ENCODE results near the gene CLCNKB. TPM values are rescaled to one million over a fixed set of nuclear protein-coding genes. Genes with fewer than 3 reads are reported as not detected.
"Not testable (repeated sequence)": the region's sequence is repeated elsewhere in the genome, so short reads cannot be mapped to it uniquely, and the experiment has no call there.

The CLCNKB gene
- not detected in 2 replicates for total RNA-seq

GRCh38 chr1:16043521-16043920, at the start of gene CLCNKB:
TSS of gene CLCNKB (plus strand) at chr1:16043782. CDS start at chr1:16044493, 711 bp downstream.
- intact Hi-C loops (cut with micrococcal nuclease): no loop called here
- no peaks in the 10 kb centered on the region for H3K4me1 Mint-ChIP-seq (ENCODE audit: low read depth)
- peaks cover 13% of the 10 kb centered on the region for H3K27me3 Mint-ChIP-seq (ENCODE audit: insufficient read depth)
- no peak within 1 kb of the TSS for H3K4me3 Mint-ChIP-seq
- no peak within 1 kb of the TSS for H3K27ac Mint-ChIP-seq
- no peak for DNase-seq (ENCODE audit: low spot score)
- no peaks in the 10 kb centered on the region for H3K9me3 Mint-ChIP-seq
- H3K36me3 Mint-ChIP-seq (ENCODE audit: low read depth): no peaks in the 10 kb centered on the region

- Mint-ChIP-seq H3K27me3 (ENCODE audit: insufficient read depth) (peaks cover under 1% of the 10 kb centered on the region), H3K9me3 (no peaks in the 10 kb centered on the region), H3K27ac (no peak overlapping the region), H3K36me3 (ENCODE audit: low read depth) (no peaks in the 10 kb centered on the region), H3K4me1 (ENCODE audit: low read depth) (no peaks in the 10 kb centered on the region), H3K4me3 (no peak overlapping the region)
- intact Hi-C loops (cut with micrococcal nuclease): loop anchor here (1.0 kb wide), 2 partner anchors 179 to 202 kb away; no protein-coding TSS in a partner anchor
- DNase-seq (ENCODE audit: low spot score): no peak
These were observed 49.5 kb upstream of the CLCNKB start for GRCh38 chr1:15994081-15994480.

- Mint-ChIP-seq H3K27me3 (ENCODE audit: insufficient read depth) (peaks cover 2% of the 10 kb centered on the region), H3K4me1 (ENCODE audit: low read depth) (no peaks in the 10 kb centered on the region), H3K36me3 (ENCODE audit: low read depth) (no peaks in the 10 kb centered on the region), H3K27ac (no peak overlapping the region), H3K4me3 (no peak overlapping the region), H3K9me3 (no peaks in the 10 kb centered on the region)
- peak; percentile 29 for DNase-seq (ENCODE audit: low spot score)
- intact Hi-C loops (cut with micrococcal nuclease): loop anchor here (1.0 kb wide), 2 partner anchors 179 to 202 kb away; no protein-coding TSS in a partner anchor
These were observed 48.8 kb upstream of the CLCNKB start for GRCh38 chr1:15994590-15995351.

GRCh38 chr1:15997076-15997585, 46.5 kb upstream of the CLCNKB start:
- Mint-ChIP-seq H3K9me3 (no peaks in the 10 kb centered on the region), H3K36me3 (ENCODE audit: low read depth) (no peaks in the 10 kb centered on the region), H3K27me3 (ENCODE audit: insufficient read depth) (peaks cover 2% of the 10 kb centered on the region), H3K27ac (no peak overlapping the region), H3K4me1 (ENCODE audit: low read depth) (no peaks in the 10 kb centered on the region), H3K4me3 (no peak overlapping the region)
- intact Hi-C loops (cut with micrococcal nuclease): no loop called here
- DNase-seq (ENCODE audit: low spot score): no peak

GRCh38 chr1:15997637-15998280, 45.8 kb upstream of the CLCNKB start:
- H3K9me3 Mint-ChIP-seq: no peaks in the 10 kb centered on the region
- no peaks in the 10 kb centered on the region for H3K36me3 Mint-ChIP-seq (ENCODE audit: low read depth)
- H3K4me1 Mint-ChIP-seq (ENCODE audit: low read depth): no peaks in the 10 kb centered on the region
- H3K27me3 Mint-ChIP-seq (ENCODE audit: insufficient read depth): peaks cover 2% of the 10 kb centered on the region
- no peak overlapping the region for H3K4me3 Mint-ChIP-seq
- no peak overlapping the region for H3K27ac Mint-ChIP-seq
- intact Hi-C loops (cut with micrococcal nuclease): no loop called here
- DNase-seq (ENCODE audit: low spot score): no peak

GRCh38 chr1:15998929-15999328, 44.7 kb upstream of the CLCNKB start:
- H3K9me3 Mint-ChIP-seq: no peaks in the 10 kb centered on the region
- H3K4me3 Mint-ChIP-seq: no peak overlapping the region
- H3K27me3 Mint-ChIP-seq (ENCODE audit: insufficient read depth): peaks cover 2% of the 10 kb centered on the region
- no peak overlapping the region for H3K27ac Mint-ChIP-seq
- no peaks in the 10 kb centered on the region for H3K4me1 Mint-ChIP-seq (ENCODE audit: low read depth)
- intact Hi-C loops (cut with micrococcal nuclease): no loop called here
- no peak for DNase-seq (ENCODE audit: low spot score)
- H3K36me3 Mint-ChIP-seq (ENCODE audit: low read depth): no peaks in the 10 kb centered on the region

GRCh38 chr1:16001274-16001673, 42.3 kb upstream of the CLCNKB start:
- H3K27ac Mint-ChIP-seq; H3K27me3 Mint-ChIP-seq (ENCODE audit: insufficient read depth); DNase-seq (ENCODE audit: low spot score); H3K36me3 Mint-ChIP-seq (ENCODE audit: low read depth); H3K4me1 Mint-ChIP-seq (ENCODE audit: low read depth); intact Hi-C loops (cut with micrococcal nuclease); H3K9me3 Mint-ChIP-seq; H3K4me3 Mint-ChIP-seq: not testable (repeated sequence)

GRCh38 chr1:16005597-16005996, 38.0 kb upstream of the CLCNKB start:
- intact Hi-C loops (cut with micrococcal nuclease): loop anchor here (5.0 kb wide), 1 partner anchor 188 kb away; no protein-coding TSS in a partner anchor
- no peak overlapping the region for H3K27ac Mint-ChIP-seq
- H3K4me3 Mint-ChIP-seq: no peak overlapping the region

GRCh38 chr1:16006010-16006409, 37.6 kb upstream of the CLCNKB start:
- Mint-ChIP-seq H3K9me3 (no peaks in the 10 kb centered on the region), H3K4me3 (no peak overlapping the region), H3K4me1 (ENCODE audit: low read depth) (peaks cover 19% of the 10 kb centered on the region), H3K27ac (no peak overlapping the region), H3K27me3 (ENCODE audit: insufficient read depth) (no peaks in the 10 kb centered on the region), H3K36me3 (ENCODE audit: low read depth) (no peaks in the 10 kb centered on the region)
- intact Hi-C loops (cut with micrococcal nuclease): loop anchor here (2.0 to 5.0 kb wide), 3 partner anchors 53 to 203 kb away; no protein-coding TSS in a partner anchor
- no peak for DNase-seq (ENCODE audit: low spot score)

More at GRCh38 chr1:16005597-16005996, 38.0 kb upstream of the CLCNKB start:
- Mint-ChIP-seq H3K36me3 (ENCODE audit: low read depth) (no peaks in the 10 kb centered on the region), H3K9me3 (no peaks in the 10 kb centered on the region), H3K4me1 (ENCODE audit: low read depth) (peaks cover 19% of the 10 kb centered on the region), H3K27me3 (ENCODE audit: insufficient read depth) (no peaks in the 10 kb centered on the region)
- DNase-seq (ENCODE audit: low spot score): no peak

- H3K27me3 Mint-ChIP-seq (ENCODE audit: insufficient read depth): no peaks in the 10 kb centered on the region
- no peak overlapping the region for H3K4me3 Mint-ChIP-seq
- no peak for DNase-seq (ENCODE audit: low spot score)
- no peak overlapping the region for H3K27ac Mint-ChIP-seq
- no peaks in the 10 kb centered on the region for H3K36me3 Mint-ChIP-seq (ENCODE audit: low read depth)
- intact Hi-C loops (cut with micrococcal nuclease): loop anchor here (2.0 to 5.0 kb wide), 3 partner anchors 54 to 204 kb away; no protein-coding TSS in a partner anchor
- peaks cover 19% of the 10 kb centered on the region for H3K4me1 Mint-ChIP-seq (ENCODE audit: low read depth)
- no peaks in the 10 kb centered on the region for H3K9me3 Mint-ChIP-seq
These were observed 36.8 kb upstream of the CLCNKB start for GRCh38 chr1:16006552-16007485.

GRCh38 chr1:16007671-16008341, 35.8 kb upstream of the CLCNKB start:
- H3K9me3 Mint-ChIP-seq: no peaks in the 10 kb centered on the region
- no peaks in the 10 kb centered on the region for H3K27me3 Mint-ChIP-seq (ENCODE audit: insufficient read depth)
- no peak for DNase-seq (ENCODE audit: low spot score)
- no peak overlapping the region for H3K27ac Mint-ChIP-seq
- H3K36me3 Mint-ChIP-seq (ENCODE audit: low read depth): no peaks in the 10 kb centered on the region
- intact Hi-C loops (cut with micrococcal nuclease): loop anchor here (2.0 to 5.0 kb wide), 3 partner anchors 55 to 205 kb away; no protein-coding TSS in a partner anchor
- H3K4me3 Mint-ChIP-seq: no peak overlapping the region
- H3K4me1 Mint-ChIP-seq (ENCODE audit: low read depth): peaks cover 23% of the 10 kb centered on the region

- Mint-ChIP-seq H3K4me1 (ENCODE audit: low read depth) (peaks cover 29% of the 10 kb centered on the region), H3K36me3 (ENCODE audit: low read depth) (no peaks in the 10 kb centered on the region), H3K4me3 (no peak overlapping the region), H3K27ac (no peak overlapping the region), H3K9me3 (no peaks in the 10 kb centered on the region), H3K27me3 (ENCODE audit: insufficient read depth) (no peaks in the 10 kb centered on the region)
- DNase-seq (ENCODE audit: low spot score): peak; percentile 55
- intact Hi-C loops (cut with micrococcal nuclease): loop anchor here (1.0 to 5.0 kb wide), 5 partner anchors 24 to 217 kb away; no protein-coding TSS in a partner anchor
These were observed 34.5 kb upstream of the CLCNKB start for GRCh38 chr1:16009030-16009460.

Measured in activated T-helper 1 cell treated with anti-CD3 and anti-CD28 coated beads, Interleukin-12 subunit alpha, Interleukin-12 subunit beta, Interleukin-2, Interleukin-4 antibody, amounts not matched to agents 30 ng/mL and 10 ng/mL and 1 ng/mL, durations not matched to agents 14 hours and 24 hours and 36 hours (primary cell).